ENCODE data around the gene GSG1L.

GSG1L gene

DNA sequence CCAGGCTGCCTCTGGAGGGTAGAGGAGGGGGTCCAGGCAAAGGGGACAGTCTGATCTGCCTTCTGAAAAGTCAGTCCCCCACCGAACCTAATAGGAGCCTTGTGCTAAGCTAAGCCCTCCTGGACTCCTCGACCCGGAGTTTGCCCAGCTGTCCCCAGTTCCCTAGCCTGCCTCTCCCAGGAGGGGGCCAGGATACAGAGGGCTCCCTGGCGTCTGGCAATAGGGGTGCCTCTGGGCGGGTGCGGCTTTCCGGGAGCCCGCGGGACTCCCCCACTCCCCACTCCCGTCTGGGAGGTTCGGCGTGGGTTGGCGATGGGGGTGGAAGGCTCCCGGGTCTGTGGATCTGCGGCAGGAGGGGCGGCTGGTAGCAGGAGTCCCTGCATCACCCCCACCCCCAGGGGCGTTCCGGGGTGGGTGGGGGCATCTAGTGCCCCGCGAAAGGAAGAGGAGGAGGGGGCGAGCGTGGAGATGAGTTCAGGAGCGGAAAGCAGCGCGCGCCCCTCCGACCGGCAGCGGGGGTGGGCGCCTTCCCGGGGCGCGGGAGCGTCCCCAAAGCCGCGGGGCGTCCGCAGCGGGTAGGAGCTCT is 1.2 kb downstream of the GSG1L start:
- DNase-seq: no peak

DNA sequence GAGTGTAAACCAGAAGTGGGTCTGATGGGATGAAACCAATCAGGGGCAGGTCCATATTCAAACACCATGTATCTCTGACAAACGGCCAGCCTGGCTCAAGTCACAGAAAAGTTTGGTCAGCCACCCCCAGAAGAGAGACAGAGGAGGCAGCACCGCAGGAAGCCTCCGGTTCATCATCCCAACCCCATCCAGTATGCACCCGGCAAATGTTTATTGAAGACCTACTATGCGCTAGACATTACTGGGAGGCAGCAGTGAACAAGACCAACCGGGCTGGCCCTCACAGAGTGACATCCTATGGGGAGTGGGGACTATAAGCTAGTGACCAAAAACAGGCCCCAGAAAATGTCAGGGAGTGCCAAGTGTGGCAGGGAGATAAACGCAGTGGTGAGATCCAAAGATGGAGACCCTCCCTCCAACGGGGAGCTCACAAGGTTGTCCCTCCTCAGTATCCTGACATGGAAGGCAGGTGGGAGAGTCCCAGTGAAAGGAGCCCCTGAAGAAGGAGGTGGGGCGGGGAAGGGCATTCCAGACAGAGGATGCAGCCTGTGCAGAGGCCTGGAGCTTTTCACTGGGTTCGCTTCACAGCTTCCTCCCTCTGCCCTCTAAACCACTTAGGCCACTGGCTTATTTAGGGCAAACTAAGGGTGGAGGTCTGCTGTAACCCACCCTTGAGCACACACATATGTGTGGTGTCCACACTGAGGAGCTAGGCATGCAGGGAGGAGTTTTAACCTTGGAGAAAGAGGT is 2.0 kb downstream of the GSG1L start:
- no peak for DNase-seq

DNA sequence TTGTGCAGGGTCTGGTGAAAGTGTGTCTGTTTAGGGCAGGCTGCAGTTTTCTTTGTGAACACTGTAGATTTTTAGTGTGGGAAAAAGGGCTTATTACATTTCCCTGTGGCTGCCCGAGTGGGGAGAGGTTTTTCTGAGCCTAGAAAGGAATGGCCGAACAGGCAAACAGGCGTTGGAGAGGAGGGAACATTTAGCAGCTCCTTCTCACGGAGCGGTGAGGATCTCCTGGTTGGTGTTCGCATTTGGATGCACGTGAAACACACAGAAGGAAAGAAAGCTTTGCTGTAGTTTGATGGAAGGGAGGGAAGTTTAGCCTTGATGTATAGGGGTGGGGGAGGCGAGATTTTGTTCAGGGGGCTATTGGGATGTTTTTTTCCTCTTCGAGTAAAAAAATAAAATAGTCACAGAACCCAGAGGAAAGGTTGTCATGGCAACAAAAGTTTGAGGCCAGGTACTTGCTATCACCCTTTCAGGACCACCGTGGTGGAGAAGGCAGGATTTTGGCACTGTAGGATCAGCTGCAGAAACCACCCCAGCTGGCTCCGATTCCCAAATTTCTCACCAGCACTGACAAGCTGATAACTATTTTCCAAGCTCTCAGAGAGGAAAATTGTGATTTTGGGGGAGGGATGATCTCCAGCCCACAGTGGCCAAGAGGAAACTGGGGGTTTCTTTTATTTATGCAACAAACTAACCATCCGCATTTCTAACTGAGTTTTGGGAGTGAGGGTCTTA is 3.5 kb downstream of the GSG1L start:
- DNase-seq: no peak

DNA sequence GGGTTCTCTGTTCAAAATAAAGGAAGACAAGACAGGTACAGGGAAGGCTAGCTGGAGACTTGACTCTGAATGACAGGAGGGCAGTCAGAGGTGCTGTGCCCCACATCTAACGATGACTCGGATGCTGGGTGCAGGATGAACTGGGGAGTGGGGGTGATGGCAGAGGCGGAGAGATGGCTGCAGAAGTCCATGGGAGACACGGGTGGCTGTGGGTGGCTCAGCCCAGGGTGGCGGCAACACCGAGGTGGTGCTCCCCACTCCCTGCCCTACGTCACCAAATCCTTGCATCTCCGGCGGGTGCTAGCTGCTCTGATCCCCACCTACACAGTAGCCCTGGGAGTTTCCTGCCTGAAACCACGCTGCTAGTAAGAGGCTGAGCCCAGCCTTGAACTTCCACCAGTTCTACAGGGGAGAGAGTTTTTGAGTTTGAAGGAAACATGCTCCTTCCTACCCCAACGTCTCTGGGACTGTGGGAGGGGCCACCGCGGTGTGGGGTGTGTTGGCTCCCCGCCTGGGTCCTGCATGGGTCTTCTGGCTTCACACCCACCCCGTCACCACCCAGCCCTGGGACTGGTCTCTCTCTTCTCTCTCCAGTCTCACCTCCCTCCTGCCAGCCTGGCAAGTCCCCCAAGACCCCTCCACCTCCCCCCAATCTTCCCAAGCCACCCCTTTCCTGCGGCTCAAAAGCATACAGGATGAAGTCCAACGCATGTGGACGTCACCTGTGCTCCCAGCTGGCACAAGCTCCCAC is 4.5 kb downstream of the GSG1L start:
- no peak for DNase-seq

DNA sequence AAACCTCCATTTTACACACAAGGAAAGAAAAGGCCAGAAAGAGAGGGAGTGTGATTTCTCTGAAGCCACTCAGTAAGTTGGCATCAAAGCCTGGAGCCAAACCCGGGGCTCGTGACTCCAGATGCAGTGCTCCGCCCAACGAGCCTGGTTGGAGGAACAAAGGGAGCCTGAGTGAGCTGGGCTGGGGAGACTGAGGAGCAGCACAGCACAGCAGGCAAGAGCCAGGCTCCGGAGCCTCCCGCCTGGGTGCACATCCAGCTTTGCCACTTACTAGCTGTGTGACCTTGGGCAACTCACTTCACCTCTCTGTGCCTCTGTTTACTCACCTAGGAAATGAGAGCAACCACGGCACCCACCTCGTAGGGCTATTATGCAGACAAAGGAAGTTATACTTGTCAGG is 5.6 kb downstream of the GSG1L start:
- DNase-seq: no peak

DNA sequence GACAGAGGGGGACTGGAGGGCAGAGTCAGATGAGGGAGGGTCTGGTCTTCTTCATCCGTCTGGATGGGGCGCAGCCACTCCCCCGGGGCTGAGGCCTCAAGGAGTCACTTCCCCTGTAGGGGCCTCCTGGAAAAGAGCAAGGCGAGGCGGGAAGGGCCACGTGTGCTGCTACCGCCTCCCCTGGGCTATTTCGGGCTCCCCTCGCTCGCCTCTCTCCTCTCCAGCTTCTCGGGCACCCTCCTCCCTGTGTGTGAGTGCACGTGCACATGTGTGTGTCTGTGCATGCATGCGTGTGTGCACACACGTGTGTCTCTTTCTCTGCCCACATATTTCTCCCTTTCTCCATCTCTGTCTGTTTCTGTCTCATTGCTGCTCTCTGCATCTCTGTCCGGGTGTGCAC is 10.1 kb downstream of the GSG1L start:
- DNase-seq: no peak

DNA sequence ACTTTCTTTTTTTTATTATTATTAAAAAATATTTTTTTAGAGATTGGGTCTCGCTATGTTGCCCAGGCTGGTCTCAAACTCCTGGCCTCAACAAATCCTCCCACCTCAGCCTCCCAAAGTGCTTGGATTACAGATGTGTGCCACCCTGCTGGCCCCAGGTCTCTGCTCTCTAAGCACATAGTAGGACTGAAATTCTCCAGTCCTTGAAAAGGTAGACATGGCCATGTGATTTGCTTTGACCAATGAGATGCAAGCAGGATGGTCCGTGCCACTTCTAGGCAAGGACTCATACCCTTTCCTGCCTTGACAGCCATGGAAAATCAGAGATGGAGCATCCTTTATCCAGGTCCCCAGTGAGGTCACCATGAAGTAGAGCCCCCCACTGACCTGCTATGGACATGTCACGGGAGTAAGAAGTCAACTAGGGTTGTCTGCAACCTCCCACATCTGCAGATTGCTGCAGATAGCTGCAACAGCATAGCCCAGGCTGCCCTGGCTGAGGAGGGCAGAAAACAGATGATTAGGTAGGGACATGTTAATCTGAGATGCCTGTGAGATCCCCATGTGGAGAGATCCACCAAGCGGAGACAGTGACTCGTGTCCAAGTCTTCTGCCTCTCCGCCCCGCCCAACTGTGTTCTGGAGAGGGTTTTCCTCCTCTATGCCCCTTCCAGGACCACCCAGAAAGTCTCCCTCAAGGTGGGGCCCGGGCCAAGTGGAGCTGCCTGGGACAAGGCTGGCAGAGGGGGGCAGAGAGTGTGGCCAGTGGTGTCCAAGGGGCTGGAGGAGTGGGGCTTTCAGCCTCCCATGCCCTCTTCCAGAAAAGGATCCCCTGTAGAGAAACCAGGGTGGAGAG is 11.0 kb downstream of the GSG1L start:
- no peak for DNase-seq

DNA sequence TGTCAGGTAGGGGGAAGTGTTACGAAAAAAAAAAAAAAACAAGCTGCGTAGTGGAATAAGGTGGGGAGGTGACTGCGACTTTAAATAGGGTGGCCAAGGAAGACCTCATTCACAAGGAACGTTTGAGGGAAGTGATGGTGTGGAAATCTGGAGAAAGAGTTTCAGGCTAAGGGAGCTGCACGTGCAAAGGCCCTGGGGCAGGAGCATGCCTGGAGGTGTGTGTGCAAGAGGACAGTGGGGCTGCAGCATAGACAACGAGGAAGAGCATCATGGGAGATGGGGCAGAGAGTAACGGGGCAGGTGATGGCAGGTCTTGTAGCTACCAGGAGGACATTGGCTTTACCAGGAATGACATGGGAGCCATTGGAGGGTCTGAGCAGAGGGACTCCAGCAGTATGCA is 12.0 kb downstream of the GSG1L start:
- DNase-seq: no peak

DNA sequence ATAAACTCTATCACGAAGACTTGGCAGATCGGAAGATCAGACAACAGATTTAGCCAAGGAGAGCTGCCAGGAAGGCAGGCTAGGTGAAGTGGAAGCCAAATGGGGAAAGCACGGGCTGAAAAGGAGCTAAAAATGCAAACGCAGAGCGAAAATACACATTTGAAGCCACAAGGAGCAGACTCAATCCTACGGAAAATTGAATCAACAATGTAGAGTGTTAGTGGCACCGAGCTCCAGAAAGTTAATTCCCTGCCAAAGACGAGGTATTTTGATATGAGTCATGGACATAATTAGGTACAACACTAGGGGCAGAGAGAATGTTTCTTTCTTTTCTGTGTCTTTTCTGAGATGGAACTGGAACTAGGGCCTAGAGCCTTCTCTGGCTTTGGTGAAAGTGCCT is 20.7 kb downstream of the GSG1L start:
- no peak for DNase-seq

DNA sequence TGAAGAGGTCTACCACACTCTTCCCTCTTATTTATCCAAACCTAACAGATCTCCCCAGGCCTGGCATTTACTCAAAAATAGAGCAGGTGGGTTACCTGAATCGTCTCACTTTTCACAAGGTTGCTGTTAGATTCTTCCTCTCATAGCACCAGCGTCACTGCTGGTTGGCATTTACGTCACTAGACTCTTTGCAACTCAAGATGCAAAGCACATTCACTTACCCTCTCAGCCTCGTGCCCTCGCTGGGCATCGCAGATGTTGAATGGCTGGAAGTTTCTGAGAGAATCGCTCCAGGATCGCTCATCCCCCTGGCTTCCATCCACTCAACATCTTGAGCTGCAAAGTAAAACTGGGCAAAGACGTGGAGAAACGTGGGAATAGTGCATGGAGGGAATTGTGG is 21.9 kb downstream of the GSG1L start:
- no peak for DNase-seq

DNA sequence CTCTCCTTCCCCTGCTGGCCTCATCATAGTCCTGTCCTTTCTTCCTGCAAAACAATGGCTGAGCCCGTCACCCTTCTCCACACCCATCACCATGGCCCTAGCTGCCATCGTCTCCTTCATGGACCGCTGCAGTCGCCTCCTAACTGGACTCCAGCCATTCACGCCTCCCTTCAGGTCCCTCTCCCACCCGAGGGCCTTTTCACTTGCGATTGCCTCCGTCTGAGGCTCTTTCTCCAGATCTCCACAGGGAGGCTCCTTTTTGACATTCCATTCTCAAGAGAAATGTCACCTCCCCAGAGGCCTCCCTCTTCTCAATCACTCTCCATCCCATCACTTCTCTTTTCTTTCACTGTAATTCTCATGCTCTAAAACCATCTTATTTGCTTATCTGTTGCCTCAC is 23.5 kb downstream of the GSG1L start:
- no peak for DNase-seq

DNA sequence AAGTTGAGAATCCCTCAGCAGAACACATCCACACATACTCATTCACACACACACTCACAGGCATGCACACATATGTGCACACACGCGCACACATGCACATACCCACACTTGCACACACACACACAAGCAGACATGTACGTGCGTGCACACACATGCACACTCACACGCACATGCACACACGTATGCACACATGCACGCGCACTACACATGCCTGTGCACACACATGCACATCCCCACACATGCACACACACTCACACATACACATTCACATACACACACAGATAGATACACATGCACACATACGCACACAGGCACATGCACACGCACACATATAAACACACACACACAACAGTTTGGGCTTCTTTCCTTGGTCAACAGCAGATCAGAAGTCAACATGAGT is 24.0 kb downstream of the GSG1L start:
- DNase-seq: no peak

DNA sequence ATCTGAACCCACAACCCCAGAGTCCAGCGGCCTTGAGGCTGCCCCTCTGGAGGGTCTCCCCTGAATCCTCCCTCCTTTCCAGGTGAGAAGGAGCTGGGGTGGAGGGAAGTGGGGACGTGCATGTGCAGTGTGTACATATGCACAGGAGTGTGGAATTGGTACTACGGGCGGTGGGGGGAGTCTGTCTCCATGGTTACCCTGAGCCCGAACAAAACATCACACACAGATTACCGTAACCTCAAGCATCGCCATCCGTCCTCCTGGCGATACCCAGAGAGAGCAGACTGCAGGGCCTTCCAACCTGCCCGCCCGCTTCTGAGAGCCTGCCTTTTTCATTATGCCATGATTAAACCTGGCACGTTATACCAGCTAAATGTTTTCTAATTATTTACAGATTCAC is 25.1 kb downstream of the GSG1L start:
- no peak for DNase-seq

DNA sequence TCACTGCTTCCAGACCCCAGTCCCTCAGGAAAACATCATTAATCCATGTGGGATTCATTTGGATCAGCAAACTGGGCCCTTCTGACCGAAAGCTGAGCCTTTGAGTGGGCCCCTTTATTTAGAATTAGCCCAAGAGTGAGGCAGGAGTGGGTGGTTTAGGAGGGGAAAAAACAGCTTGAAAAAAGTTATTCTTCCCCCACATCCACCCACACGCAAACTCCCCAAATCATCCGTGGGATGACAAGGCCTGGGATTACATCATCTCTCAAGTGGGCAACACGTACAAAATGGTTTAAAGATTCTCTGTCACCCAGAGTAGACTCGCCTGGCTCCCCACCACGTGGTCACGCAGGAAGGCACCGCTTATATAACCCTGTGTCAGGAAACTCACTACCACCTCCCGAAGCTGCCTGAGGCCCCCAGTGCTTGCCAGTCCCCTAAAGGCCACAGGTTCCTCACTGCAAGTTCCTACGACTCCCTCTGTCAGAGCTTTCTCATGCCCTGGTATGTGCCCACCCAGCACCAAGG is 27.6 kb downstream of the GSG1L start:
- no peak for DNase-seq

DNA sequence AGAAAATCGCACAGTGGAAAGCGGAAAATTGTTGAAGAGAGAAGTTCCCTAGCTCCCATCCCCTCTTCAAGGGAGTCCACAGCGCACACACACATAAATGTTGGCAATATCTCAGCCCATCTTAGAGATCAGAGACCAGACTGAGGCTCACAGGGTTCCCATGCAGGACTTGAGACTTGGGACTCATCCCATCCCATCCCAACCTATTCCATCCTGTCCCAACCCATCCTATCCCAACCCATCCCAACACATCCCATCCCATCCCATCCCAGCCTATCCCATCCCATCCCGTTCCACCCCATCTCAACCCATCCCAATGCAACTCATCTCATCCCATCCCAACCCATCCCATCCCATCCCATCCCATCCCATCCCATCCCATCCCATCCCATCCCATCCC is 29.6 kb downstream of the GSG1L start:
- no peak for DNase-seq

DNA sequence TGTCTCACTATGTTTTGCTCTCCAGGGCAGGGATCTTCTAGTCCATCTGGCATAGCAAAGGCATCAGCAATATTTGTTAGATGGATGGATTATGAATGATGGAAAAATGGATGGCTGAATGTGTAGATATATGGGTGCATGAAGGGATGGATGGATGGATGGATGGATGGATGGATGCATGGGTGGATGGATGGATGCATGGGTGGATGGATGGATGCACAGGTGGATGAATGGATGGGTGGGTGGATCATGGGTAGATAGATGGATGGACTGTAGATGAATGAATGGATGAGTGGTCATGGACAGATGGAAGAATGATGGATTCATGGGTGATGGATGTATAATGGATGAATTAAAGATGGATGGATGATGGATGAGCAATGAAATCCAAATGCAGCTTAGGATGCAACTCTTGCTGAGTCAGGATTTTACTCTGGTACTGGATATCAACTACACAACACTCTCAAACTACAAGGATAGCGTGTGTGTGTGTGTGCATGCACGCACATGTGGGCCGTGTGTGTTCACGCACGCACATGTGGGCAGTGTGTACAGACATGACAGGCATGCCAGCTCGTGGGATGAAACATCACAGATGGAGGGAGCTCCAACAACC is 34.0 kb downstream of the GSG1L start:
- no peak for DNase-seq

DNA sequence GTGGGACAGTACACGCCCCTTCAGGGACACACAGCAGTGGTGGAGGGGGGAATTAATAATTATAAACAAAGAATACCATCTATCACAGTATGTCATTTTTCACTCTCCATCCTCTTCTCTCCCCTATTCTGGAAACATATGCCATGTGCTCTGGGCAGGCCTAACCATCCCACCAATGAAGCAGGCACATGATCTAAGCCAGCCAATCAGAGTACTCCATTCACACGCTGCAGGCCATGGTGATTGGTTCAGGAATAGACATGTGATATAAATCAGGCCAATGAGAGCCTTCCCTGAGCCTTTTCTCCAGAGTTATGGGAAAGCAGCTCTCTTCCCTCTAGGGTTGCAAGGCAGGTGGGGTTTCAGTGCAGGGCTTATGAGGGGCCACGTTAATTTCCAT is 36.5 kb downstream of the GSG1L start:
- no peak for DNase-seq

DNA sequence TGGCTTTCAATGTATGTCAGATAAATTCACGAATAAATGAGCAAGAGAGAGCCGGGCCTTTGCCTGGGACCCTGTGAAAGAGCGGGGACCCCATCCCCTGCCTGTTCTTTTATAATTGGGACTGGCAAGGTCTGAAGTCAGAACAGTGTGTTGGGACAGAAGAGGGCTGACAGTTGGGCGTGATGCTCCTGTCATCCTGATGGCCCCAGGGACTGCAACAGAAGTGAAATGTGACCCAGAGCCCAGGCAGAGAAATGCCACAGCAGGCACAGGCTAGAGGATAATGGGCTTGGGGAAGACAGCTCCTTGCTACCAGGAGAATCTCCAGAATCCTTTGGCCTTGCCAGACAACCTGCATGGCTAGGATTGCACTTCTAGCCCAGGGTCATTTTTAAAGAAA is 37.9 kb downstream of the GSG1L start:
- no peak for DNase-seq

DNA sequence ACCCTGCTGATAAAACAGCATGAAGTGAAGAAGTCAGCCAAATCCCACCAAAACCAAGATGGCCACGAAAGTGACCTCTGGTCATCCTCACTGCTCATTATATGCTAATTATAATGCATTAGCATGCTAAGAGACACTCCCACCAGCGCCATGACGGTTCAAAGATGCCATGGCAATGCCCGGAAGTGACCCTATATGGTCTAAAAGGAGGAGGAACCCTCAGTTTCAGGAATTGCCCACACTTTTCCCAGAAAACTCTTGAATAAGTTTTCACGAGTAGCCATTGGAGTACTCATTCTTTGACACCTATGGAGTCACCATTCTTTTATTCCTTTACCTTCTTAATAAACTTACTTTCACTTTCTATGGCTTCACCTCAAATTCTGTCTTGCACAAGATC is 44.3 kb downstream of the GSG1L start:
- no peak for DNase-seq

DNA sequence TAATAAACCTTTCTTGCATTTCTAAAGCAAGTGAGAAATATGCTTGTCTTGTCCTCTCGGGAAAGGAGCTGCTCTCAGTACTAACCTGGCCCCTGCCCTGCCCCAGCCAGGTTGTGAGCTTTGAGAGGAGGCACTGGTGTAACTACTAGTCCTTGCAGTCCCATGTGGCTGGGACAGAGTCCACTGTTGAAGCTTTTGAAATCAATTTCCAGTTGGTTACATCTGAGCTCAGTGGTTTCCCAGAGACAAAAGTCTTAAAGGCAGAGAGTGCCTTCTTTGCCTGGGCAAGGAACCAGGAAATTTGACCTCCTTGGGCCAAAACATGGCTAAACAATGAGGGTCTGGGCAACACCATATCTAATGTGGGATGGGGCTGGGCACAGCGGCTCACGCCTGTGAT is 48.7 kb downstream of the GSG1L start:
- DNase-seq: no peak

DNA sequence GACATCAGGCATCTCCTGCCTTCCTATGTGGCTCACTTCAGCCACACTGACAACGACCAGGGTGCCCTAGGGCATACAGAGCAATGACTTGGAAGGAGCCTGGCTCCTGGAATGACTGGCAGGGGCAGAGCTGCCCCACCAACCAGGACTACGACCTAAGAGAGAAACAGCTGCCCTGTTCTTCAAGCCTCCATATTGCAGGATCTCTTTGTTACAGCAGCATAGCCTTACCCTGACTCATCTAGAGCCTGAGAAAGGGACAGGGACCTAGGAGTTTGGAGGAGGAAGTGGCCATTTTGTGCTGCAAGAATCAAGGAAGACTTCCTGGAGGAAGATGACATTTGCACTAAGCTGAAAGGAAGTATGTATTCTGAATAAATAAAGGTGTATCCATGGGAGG is 49.6 kb downstream of the GSG1L start:
- no peak for DNase-seq

DNA sequence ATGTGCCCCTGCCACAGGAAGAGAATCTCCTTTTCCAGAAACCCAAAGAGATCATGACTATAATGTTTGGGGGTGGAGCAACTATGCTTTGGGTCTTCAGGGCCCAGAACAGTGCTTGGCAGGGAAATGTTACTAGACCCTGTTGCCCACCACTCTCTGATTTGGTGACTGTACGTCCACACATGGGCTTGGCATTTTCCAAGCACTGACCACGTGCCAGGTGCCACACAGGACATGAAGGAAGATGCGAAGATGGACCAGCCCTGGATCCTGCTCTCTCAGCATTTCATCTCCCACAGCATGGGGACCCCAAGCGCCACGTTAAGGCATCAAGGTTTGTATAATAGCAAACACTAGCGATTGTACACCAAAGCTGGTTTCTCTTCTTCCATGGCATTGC is 50.1 kb downstream of the GSG1L start:
- no peak for DNase-seq
